Loucy (cell line): Measurements from ENCODE around the gene PPP1R12A.

Experiments used
- H2AFZ ChIP-seq: fragments of 200-600 bp; sonication (generic); 2 replicates; pipeline ENCODE4 v1.6.0; 2016; ENCODE audit warnings: antibody characterized with exemption, mild to moderate bottlenecking, low read length, moderate library complexity
- H3F3A ChIP-seq: fragments of 200-600 bp; 2 replicates; pipeline ENCODE4 v1.6.0; 2016; ENCODE audit warnings: antibody characterized with exemption, low read depth, mild to moderate bottlenecking
- H3K27me3 ChIP-seq: fragments of 200-600 bp; sonication (generic); 2 replicates; pipeline ENCODE4 v1.6.1; 2014; ENCODE audit warnings: low read length, mild to moderate bottlenecking; ENCODE audit not compliant: insufficient read depth, poor library complexity, severe bottlenecking
- H3K36me3 ChIP-seq: fragments of 200-600 bp; sonication (generic); 2 replicates; pipeline ENCODE4 v1.6.1; 2016; ENCODE audit warnings: low read length; ENCODE audit not compliant: insufficient read depth
- H3K4me1 ChIP-seq: fragments of 200-600 bp; sonication (generic); 2 replicates; pipeline ENCODE4 v1.5.1; 2014; ENCODE audit warnings: low read length, mild to moderate bottlenecking; ENCODE audit not compliant: insufficient read depth, poor library complexity, severe bottlenecking
- H3K4me2 ChIP-seq: fragments of 200-600 bp; sonication (generic); 2 replicates; pipeline ENCODE4 v1.6.0; 2014; ENCODE audit warnings: antibody characterized with exemption, low read length, low read depth, mild to moderate bottlenecking; ENCODE audit not compliant: poor library complexity, severe bottlenecking
- H3K4me3 ChIP-seq: fragments of 200-600 bp; sonication (generic); 2 replicates; pipeline ENCODE4 v1.5.1; 2014; ENCODE audit warnings: low read length, mild to moderate bottlenecking, mixed read lengths; ENCODE audit not compliant: poor library complexity, severe bottlenecking
- H3K79me2 ChIP-seq: fragments of 200-600 bp; sonication (generic); 2 replicates; pipeline ENCODE4 v1.6.1; 2014; ENCODE audit warnings: low read length; ENCODE audit not compliant: insufficient read depth
- H3K9ac ChIP-seq: fragments of 200-600 bp; sonication (generic); 2 replicates; pipeline ENCODE4 v1.6.0; 2014; ENCODE audit warnings: mild to moderate bottlenecking, low read depth, low read length, moderate library complexity; ENCODE audit not compliant: poor library complexity, severe bottlenecking
- H3K9me2 ChIP-seq: fragments of 200-600 bp; sonication (generic); replicated peaks from 2 replicates; pipeline ENCODE4 v1.6.1; 2016; ENCODE audit warnings: low read depth, low read length, mixed read lengths
- H3K9me3 ChIP-seq: fragments of 200-600 bp; sonication (generic); 2 replicates; pipeline ENCODE4 v1.6.1; 2014; ENCODE audit warnings: mild to moderate bottlenecking, antibody characterized with exemption, low read length, low read depth; ENCODE audit not compliant: insufficient read depth
- H4K20me1 ChIP-seq: fragments of 200-600 bp; sonication (generic); 2 replicates; pipeline ENCODE4 v1.6.0; 2014; ENCODE audit warnings: antibody characterized with exemption, low read length, mild to moderate bottlenecking; ENCODE audit not compliant: insufficient read depth, poor library complexity, severe bottlenecking
- CTCF ChIP-seq: fragments of 200-600 bp; sonication (generic); conservative IDR thresholded peaks from 2 replicates; pipeline ENCODE4 v1.5.1; 2014; ENCODE audit warnings: mild to moderate bottlenecking, antibody characterized with exemption, low read length
- EZH2phosphoT487 ChIP-seq: fragments of 200-600 bp; IDR thresholded peaks from 2 replicates; pipeline ENCODE4 v1.6.1; 2018; ENCODE audit warnings: antibody characterized with exemption, mild to moderate bottlenecking, moderate library complexity, borderline replicate concordance

The PPP1R12A gene

GRCh38 chr12:79764641-79765040 lies 170.3 kb downstream of the PPP1R12A start:
- Histone ChIP-seq H3K9ac (no peak overlapping the region), H3K4me3 (no peak overlapping the region), H3K4me1 (no peaks in the 10 kb centered on the region), H4K20me1 (no peaks in the 10 kb centered on the region), H3K9me3 (no peaks in the 10 kb centered on the region), H3K27me3 (no peaks in the 10 kb centered on the region), H3K79me2 (no peaks in the 10 kb centered on the region), H3K9me2 (no peaks in the 10 kb centered on the region), H3F3A (no peaks in the 10 kb centered on the region), H3K36me3 (no peaks in the 10 kb centered on the region), H3K4me2 (no peak overlapping the region), H2AFZ (no peak overlapping the region)
- TF ChIP-seq EZH2phosphoT487 (no peak), CTCF (no peak)

DNA sequence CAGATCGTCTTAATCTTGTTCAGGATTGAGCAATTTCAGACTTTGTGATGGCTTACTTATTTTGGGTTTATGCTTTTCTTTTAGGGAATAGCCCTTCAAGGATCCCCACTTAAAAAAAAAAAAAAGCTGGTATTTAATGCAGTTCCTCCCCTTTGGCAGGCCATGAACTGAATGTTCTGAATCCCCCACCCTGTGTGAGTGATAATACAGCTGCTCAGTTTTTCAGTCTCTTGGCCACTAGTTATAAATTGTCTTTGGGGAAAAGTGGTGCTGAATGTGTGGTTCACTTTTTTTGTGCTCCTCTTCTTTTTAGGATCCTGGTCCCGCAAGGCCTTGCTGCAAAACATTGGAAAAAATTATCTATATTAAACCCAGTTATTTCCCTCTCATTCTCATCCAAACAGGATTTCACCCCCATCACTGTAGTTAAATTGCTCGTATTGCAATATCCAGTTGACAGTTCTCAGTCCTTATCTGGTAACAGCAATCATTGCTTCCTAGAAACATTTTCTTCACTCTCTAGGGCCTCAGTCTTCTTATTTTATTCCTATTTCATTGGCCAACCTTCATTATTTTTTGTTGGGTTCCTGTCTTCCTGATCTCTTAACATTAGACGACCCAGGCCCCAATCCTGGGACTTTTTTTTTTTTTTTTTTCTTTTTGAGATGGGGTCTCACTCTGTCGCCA lies 171.0 kb downstream of the PPP1R12A start:
- Histone ChIP-seq H4K20me1 (no peaks in the 10 kb centered on the region), H3K27me3 (no peaks in the 10 kb centered on the region), H3K79me2 (no peaks in the 10 kb centered on the region), H3K9ac (no peak overlapping the region), H3K9me3 (no peaks in the 10 kb centered on the region), H3K9me2 (no peaks in the 10 kb centered on the region), H3K4me2 (no peak overlapping the region), H2AFZ (no peak overlapping the region), H3F3A (no peaks in the 10 kb centered on the region), H3K4me3 (no peak overlapping the region), H3K4me1 (no peaks in the 10 kb centered on the region), H3K36me3 (no peaks in the 10 kb centered on the region)
- TF ChIP-seq CTCF (no peak), EZH2phosphoT487 (no peak)

GRCh38 chr12:79761341-79761740 lies 173.6 kb downstream of the PPP1R12A start:
- Histone ChIP-seq H3K4me2 (no peak overlapping the region), H3K27me3 (no peaks in the 10 kb centered on the region), H3K79me2 (no peaks in the 10 kb centered on the region), H3K9ac (no peak overlapping the region), H3K4me1 (no peaks in the 10 kb centered on the region), H3K4me3 (no peak overlapping the region), H3K9me2 (no peaks in the 10 kb centered on the region), H3K36me3 (no peaks in the 10 kb centered on the region), H3F3A (no peaks in the 10 kb centered on the region), H2AFZ (no peak overlapping the region), H4K20me1 (no peaks in the 10 kb centered on the region), H3K9me3 (peaks cover 4% of the 10 kb centered on the region; the same call in 1 of the 2 replicates)
- TF ChIP-seq EZH2phosphoT487, result no peak
- no peak for TF ChIP-seq CTCF
